Pons (tissue), 1 donor: ENCODE data around the gene ZGPAT.

Experiments
- DNase-seq: peaks from one replicate; pipeline ENCODE4 v3.0.0-alpha.2; 2016; ENCODE audit warnings: low spot score

ZGPAT gene

DNA sequence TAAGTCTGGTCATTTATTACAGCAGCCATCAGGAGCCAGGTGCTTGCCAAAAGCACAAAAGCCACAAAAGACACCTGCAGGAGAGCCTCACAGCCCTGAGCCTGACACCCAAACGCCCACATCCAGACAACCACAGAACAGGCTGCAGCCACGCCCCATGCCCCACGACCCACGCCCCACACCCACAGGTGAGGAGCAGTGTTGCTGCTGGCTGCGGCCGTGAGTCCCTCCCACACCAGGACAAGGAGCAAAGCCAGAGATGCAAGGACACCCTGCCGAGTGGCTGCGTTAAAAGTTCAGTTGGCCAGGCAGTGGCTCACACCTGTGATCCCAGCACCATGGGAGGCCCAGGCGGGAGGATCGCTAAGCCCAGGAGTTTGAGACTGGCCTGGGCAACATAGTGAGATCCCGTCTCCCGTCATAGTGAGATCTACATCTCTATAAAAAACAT lies 74.7 kb downstream of the ZGPAT start:
- no peak for DNase-seq

- no peak for DNase-seq
These were observed 76.1 kb downstream of the ZGPAT start for GRCh38 chr20:63783970-63784369.

DNA sequence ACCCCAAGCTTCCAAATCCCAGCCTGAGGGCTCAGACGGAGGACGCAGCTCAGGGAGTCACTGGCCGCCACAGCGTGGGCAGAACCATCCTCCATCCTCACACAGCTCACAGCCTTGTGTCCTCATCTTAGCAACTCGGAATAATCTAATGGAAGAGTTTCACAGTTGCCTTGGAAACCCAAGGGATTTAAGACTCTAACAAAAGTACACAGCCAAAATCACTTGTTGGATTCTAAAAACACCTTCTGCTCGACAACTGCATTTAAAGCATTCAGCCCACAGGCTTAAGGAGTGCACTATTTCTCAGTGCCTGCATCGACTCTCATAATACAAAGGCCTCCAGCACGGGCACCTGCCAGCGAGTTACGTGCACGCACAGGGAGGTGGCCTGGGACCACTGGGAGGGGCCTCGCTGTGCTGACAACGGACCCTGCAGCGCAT lies 77.9 kb downstream of the ZGPAT start:
- no peak for DNase-seq
